GM19193 (cell line): Measurements from ENCODE around the gene TBCK.

Experiments
- POLR2A ChIP-seq: IDR thresholded peaks from 4 replicates; pipeline ENCODE4 v1.6.1; 2011; ENCODE audit not compliant: insufficient read depth, insufficient read length; ENCODE audit errors: extremely low read depth

TBCK gene

GRCh38 chr4:106305435-106306055 lies 10.5 kb downstream of the TBCK start:
- TF ChIP-seq POLR2A: no peak

DNA sequence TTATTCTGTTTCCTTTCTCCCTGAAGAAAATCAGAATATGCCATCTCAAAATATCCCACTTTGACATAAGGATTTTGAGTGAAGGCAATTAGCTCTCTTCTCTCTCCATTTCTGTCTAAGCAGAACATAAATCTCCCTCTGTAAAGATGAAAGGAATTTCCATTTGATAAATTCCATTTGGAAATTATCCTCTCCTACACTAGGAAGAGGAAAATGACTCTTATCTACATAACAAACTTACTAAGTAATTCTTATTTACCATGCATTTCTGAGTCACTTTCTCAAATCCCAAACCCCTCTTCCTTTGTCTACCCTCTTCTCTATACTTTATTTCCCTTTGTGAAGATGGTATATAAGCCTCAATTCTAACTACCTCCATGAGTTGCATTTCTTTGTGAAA lies 11.4 kb downstream of the TBCK start:
- TF ChIP-seq POLR2A: no peak

GRCh38 chr4:106303548-106304281 lies 12.3 kb downstream of the TBCK start:
- no peak for TF ChIP-seq POLR2A

DNA sequence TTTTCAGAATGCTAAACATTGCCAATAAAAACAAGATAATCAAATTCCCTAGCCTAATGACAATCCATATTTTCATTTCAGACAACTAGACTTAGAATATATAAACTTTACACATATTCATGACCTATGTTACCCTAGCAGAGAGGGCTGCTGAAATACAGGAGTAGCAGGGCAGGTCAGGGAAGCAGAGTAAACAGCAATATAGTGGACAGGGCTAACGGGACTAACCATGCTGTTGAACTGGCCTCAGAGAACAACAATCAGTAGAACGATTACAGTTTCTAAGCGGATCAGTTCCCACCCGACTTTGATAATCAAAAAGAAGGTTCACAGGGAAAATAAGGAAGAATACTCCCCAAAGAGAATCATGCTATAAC lies 14.0 kb downstream of the TBCK start:
- TF ChIP-seq POLR2A: no peak

- TF ChIP-seq POLR2A: no peak
These were observed 14.5 kb downstream of the TBCK start for GRCh38 chr4:106301393-106302061.

DNA sequence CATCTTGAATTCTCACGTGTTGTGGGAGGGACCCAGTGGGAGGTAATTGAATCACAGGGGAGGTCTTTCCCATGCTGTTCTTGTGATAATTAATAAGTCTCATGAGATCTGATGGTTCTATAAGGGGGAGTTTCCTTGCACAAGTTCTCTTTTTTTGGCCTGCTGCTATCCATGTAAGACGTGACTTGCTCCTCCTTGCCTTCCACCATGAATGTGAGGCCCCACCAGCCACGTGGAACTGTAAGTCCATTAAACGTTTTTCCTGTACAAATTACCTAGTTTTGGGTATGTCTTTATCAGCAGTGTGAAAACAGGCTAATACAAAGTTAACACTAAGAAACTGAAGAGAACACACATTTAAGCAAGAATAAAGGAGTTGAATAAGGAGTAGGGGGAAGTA lies 16.0 kb downstream of the TBCK start:
- no peak for TF ChIP-seq POLR2A

GRCh38 chr4:106297245-106298035 lies 18.6 kb downstream of the TBCK start:
- no peak for TF ChIP-seq POLR2A

- no peak for TF ChIP-seq POLR2A
These were observed 21.9 kb downstream of the TBCK start for GRCh38 chr4:106294062-106294461.

DNA sequence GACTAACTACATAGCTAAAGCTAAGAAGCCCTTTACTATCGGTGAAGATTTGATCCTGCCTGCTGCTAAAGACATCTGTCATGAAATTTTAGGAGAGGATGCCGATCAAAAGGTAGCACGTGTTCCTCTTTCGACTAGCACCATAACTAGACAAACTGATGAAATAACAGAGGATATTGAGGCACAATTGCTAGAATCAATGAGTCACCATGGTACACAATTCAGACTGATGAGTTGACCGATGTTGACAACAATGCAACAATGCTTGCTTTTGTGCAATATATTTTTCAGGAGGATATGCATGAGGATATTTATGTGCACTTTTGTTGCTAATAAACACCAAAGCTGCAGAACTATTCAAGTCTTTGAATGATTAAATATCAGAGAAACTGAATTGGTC lies 24.3 kb downstream of the TBCK start:
- no peak for TF ChIP-seq POLR2A

GRCh38 chr4:106289737-106290136 lies 26.3 kb downstream of the TBCK start:
- no peak for TF ChIP-seq POLR2A

DNA sequence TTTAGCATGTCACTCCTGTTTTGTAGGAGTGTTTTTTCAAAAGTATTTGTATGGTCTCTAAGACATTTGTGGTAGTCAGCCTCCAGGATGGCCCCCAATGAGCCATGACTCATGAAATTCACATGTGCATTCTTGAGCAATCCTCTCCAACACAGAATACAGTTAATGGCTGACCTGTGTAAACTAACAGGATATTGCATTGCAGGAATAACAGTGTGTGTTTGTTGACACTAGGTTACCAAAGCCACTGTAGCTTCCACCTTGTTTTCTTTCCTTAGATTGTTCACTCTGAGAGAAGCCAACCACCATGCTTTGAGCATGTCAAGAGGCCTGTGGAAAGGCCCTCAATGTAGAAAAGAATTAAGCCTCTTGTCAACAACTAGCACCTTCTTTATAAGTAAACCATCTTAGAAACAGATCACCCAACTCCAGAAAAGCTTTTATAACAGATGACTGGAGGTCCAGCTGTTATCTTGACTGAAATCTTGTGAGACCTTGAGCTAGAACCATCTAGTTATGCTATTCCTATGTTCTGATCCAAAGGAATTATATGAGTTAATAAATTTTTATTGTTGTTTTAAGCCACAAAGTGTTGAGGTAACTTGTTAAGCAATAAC lies 28.5 kb downstream of the TBCK start:
- no peak for TF ChIP-seq POLR2A

GRCh38 chr4:106286611-106287010 lies 29.4 kb downstream of the TBCK start:
- TF ChIP-seq POLR2A: no peak

GRCh38 chr4:106284227-106284626 lies 31.8 kb downstream of the TBCK start:
- no peak for TF ChIP-seq POLR2A

DNA sequence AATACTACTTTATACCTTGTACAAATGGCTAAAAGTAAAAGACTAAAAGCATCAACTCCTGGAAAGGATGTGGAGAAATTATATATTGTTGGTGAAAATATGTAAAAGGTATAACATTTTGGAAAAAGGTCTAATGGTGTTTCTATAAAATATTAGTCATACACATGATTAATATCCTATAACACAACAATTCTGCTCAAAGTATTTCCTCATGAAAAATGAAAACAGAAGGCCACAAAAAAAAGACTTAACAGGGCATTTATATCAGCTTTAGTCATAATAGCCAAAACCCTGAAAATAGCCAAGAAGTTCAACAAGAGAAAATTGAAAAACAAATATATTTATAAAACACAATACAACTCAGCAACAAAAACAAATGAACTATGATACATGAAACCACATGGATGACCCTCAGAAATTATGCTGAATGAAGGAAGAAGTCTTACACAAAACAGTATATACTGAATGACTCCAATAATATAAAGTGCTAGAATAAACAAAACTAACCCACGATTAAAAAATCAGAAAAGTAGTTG lies 38.8 kb downstream of the TBCK start:
- no peak for TF ChIP-seq POLR2A
